Effector CD4-positive, alpha-beta T cell (primary cell): ENCODE results near the gene PTTG1IP.
A peak's percentile ranks its signal among the peaks of the same experiment; 100 is the strongest.
"Not testable (repeated sequence)": the region's sequence is repeated elsewhere in the genome, so short reads cannot be mapped to it uniquely, and the experiment has no call there.

ENCODE experiments used
- DNase-seq: peaks from one replicate; pipeline ENCODE4 v3.0.0-alpha.2; 2020
- total RNA-seq: gene quantifications from one replicate; lab custom pipeline; 2026; lab: John Stamatoyannopoulos, UW

The PTTG1IP gene, protein sequence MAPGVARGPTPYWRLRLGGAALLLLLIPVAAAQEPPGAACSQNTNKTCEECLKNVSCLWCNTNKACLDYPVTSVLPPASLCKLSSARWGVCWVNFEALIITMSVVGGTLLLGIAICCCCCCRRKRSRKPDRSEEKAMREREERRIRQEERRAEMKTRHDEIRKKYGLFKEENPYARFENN
- 91.2 reads per million, percentile 81 among the genes with 10 or more reads in this experiment for total RNA-seq

DNA sequence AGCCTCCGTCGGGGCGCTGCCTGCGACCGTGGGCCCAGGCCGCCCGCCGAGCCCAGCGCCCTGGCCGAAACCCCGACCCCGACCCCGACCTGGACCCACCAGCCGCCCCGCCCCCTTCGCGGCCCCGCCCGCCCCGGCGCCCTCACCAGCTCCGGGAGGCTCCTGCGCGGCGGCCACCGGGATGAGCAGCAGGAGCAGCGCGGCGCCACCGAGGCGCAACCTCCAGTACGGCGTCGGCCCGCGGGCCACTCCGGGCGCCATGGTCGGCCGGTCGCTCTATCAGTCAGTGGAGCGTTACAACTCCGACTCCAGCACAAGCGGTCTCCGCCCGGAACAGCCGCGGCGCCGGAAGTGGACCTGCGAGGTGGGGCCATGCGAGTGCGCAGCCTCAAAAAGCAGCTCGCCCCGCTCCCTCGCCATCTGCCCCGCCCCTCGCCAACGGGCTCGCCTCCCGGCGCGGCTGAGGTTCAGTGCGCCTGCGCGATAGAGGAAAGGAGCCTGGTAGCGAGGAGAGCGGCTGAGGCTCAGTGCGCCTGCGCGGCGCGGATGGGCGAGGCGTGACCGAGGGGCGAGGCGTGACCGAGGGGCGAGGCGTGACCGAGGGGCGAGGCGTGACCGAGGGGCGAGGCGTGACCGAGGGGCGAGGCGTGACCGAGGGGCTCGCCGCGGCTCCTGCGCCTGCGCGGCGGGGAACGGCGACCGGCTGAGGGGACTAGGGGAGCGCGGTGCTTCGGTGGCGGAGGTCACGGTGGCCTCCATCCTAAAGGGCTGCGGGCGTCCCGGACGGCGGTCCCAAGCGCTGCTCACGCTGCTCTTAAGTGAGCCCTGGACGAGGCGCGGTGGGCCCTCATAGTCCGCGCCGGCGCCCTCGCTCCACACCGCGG, at the start of gene PTTG1IP:
PTTG1IP (minus strand) TSS at position 335 of the 884 bp plus-strand sequence; CDS start at position 261, 74 bp downstream.
- peak; percentile 98 for DNase-seq

DNA sequence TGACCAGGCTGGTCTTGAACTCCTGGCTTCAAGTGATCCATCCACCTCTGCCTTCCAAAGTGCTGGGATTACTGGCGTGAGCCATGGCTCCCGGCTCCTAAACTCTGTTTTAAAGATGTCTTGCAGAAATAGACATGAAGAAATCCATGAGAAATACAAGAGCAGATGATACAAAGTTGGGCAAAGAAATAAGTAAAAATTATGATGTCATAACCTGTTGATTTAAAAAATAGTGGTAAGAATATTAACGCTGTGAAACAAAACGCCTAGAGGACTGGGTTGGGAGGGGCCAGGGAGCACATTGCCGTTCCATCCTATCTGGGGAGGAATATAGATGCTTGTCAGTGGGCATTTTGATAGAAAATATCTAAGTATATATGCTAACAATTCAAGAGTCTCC, 48.4 kb upstream of the PTTG1IP start:
- no peak for DNase-seq

DNA sequence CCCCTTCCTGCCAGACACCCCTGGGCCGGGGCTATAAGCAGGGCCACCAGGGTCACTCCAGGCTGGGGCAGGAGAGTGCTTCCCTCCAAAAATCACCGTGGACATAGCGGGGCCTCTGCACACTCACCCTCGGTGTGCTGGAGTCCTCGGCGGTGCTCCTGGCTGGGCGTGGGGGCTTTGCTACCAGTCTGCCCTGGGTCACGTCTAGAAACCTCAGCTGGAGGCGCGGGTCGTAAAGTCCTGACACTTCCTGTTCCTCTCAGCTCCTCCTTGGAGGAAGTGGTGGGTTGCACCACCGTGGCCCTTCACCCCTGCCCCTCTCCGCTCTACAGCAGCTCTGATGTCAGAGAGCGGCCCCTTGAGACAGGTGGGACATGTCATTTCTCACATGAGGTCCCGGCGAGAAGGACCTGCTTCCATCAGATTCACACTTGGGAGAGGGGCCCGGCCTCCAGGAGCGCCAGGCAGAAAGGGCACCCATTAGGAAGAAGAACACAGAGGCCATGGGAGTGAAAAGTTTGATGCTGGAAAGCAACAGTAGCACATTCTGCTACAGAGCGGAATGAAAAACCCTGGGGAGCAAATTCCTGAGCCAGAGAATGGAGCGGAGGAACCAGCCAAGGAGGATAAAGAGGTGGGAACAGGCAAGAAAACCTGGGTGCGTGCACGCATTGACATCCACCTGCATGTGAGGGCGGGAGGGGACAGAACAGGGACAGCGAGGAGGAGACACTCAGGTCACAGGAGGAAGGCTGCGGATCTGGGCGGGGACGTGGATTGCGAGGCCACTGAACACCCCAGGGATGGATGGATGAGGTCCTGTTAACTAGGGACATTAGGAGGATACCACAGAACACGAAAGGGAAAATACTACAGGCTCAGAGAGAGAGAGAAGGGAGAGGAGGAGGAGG, 47.5 kb upstream of the PTTG1IP start, which contains the start of gene ITGB2:
ITGB2 (minus strand) TSS at position 206 of the 911 bp plus-strand sequence. CDS start 10,117 bp downstream, outside the sequence.
- DNase-seq: peak; percentile 30

DNA sequence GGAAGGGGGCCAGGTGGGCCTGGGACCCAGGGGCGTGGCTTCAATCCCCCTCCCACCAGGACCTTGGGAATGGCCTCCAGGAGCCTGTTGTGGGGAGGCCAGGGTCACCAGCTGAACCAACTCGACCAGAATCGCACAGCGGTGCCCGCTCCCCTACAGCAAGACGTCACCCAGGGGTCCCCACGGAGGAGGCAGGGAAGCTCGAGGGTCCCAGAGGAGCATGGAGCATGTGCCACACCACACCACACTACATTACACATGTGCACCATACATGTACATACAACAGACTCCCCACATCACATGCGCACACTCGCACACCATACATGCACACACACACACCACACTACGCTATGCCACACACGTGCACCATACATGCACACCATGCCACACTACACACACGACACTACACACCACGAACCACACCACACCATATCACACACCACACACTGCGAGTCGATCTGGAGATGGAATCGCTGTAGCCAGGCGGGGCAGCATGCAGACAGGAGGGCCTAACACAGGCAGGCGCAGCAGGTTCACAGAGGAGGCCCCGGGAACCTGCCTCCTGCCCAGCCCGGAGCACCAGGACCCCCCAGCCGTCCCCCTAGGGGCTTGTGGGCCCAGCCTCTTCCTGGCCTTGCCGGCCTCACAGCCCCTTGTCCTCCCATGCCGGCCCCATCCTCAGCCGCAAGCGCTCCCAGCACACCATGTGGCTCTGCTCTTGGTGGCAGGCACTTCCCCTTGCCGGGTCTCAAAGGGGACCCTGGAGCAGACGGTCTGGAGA, 46.6 kb upstream of the PTTG1IP start:
- DNase-seq: no peak

DNA sequence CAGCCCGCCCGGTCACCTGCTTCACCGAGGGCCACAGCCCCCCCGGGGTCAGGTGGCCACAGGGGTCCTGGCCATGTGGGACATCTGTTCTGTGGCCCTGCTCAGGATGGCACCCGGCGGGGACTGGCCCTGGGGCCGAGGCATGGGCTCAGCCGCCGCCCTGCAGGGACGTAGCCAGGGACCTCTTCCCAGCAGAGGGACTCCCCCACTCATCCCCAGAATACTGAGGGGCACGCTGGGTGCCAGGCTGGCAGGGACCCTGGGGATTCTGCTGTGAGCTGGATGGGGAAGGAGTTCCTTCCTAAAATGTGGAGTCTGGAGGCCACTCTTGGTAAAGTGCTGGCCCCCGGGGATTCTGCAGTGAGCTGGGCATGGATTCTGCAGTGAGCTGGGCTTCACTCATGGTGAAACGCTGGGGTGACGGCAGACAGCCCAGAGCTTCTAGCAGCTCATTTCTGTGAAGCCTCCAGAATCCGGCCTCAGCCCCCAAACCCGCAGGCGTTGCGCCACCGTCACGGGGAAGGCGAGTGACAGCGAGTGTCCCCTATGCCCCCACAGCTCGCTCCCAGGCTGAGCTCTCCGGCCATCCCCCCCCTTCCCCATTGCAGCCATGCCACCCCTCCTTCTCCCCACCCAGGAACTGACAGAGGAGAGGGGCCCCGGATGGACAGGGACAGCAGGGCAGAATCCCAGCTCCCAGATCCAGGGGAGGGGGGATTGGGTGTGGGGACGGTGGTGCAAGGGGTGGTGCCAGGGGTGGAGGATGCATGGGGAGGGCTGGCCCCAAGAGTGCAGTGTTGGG, 45.8 kb upstream of the PTTG1IP start:
- no peak for DNase-seq

DNA sequence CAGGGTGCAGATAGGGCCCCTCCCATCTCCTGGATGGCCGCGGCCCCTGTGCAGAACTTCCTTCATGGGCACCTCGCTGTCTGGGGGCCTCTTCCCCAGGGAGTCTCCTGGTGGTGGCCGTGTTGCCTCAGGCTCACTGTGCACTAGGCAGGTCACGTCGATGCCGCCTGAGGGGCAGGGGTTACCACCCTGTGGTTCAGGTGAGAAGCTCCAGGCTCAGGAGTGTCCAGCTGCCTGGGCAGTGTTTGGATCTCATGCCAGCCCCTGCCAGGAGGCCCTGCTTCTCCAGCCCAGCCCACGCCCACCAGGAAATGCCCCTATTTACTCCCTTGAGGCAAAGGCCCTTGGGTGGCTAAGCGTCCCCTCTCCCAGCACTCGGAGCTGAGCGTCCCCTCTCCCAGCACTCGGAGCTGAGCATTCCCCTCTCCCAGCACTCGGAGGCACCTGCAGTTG, 45.1 kb upstream of the PTTG1IP start:
- DNase-seq: no peak

DNA sequence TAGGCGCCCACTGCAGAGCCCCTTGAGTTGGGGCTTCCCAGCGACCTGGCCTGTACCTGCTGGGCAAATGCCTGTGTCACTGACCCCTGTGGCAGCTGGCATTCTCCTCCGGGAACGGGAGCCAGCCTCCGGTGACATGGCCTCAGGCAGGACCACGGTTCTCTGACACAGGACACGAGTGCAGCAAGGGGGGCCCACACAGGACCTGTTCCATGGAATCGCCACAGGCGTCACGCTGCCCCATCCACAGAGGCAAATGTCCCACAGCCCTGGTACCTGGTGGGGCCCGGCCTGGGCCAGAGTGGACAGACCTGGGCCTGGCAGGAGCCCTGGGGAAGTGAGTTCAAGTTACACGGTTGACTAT, 44.6 kb upstream of the PTTG1IP start:
- no peak for DNase-seq

DNA sequence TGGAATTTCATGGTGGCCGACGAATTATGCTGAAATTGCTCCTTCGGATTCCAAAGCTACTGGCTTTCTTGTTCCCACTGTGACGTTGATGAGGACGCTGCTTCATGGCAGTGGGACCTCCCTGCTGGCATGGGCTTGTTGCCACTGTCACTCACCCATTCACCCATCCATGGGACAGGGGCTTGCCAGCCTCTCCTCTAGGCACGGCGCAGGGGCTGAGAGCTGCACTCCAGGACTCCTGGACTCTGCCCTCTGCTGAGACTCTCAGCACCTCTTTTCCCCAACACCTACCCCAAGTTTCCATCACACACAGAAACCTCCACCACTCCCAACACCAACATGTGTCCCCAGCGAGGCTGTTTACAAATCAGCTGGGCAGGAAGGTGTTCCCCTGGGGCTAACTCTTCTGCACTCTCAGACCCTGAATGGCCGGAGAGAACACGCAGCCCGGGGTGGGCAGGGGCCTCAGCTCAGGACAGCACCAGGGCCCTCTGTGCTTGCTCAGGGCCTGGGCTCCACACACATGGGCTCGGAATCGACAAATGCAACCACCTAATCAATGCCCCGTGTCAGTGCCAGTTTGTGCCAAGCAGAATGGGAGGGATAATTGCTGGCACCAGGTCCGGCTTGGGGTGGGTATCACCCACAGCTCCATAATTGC, 44.1 kb upstream of the PTTG1IP start:
- DNase-seq: no peak

DNA sequence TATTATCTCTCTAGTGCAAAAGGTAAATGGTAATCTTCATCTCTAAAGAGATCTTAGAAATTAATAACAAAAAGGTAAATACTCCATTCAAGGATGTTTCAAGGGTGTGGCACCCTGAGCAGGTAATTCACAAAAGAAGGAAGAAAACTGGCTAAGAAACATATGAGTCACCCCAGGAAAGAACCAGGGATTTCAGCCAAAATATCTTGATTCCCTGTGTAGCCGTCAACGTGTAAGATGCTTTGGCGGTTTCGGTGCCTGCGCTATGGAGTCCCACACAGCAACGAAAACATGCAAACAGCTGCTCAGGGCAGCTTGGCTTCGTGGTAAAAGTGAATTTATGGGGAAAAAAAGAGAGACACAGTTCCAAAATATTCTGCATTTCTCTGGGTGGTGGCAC, 43.5 kb upstream of the PTTG1IP start:
- no peak for DNase-seq

DNA sequence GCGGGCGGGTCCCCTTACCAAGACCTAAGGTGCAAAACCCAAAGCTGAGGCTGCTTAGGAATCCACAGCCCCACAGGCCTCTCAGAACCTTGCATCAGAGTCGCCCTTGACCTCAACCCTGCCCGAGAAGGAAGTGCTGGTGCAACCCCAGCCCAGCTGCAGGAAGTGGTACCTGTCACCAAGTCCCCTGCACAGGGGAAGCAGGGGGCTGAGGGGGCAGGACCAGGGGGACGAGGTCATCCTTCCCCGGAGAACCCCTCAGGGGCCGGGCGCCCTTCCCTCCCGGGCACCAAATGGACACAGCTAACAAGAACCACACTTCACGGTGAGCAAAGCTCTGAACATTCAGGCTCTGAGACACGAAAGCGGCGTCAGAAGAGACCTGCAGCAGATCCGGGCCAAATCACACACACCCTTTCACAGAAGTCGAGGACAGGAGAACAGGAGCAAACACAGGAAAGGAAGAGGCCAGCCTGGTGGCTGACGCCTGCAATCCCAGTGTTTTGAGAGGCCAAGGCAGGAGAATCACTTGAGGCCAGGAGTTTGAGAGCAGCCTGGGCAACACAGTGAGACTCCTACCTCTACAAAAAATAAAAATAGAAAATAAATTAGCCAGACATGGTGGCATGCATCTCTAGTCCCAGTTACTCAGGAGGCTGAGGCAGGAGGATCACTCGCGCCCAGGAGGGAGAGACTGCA, 40.8 kb upstream of the PTTG1IP start:
- peak; percentile 23 for DNase-seq

DNA sequence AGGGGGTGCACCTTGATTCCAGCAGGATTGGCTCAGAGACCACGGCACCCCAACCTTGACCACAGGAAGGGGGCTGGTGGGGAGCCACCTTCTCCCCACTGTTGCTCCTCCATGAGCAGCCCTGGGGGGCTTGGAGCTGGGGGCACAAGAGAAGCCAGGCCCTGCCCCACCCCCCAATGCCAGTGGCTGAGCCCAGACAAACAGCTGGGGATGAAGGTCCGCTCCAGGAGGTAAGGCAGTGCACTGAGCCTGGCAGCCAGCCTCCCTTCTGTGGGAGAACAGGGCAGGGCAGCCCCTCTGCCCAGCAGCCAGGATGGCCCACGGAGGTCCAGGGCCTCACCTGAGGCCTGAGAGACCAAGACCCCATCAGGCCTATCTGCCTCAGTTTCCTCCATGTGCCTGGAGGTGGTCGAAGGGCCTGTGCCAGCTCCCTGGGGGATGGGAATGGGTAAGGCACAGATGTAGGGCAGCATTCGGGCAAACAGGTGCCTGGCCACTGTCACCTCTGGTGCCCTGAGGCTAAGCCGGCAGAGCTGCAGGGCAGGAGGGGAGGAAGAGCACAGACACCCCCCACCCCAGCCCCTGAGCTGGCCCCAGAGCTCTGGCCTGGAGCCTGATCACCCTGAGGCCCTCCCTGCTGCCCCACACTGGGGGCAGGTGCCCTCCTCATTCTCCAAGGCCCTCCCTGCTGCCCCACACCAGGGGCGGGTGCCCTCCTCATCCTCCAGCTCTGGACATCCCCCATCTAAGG, 40.1 kb upstream of the PTTG1IP start:
- DNase-seq: no peak

DNA sequence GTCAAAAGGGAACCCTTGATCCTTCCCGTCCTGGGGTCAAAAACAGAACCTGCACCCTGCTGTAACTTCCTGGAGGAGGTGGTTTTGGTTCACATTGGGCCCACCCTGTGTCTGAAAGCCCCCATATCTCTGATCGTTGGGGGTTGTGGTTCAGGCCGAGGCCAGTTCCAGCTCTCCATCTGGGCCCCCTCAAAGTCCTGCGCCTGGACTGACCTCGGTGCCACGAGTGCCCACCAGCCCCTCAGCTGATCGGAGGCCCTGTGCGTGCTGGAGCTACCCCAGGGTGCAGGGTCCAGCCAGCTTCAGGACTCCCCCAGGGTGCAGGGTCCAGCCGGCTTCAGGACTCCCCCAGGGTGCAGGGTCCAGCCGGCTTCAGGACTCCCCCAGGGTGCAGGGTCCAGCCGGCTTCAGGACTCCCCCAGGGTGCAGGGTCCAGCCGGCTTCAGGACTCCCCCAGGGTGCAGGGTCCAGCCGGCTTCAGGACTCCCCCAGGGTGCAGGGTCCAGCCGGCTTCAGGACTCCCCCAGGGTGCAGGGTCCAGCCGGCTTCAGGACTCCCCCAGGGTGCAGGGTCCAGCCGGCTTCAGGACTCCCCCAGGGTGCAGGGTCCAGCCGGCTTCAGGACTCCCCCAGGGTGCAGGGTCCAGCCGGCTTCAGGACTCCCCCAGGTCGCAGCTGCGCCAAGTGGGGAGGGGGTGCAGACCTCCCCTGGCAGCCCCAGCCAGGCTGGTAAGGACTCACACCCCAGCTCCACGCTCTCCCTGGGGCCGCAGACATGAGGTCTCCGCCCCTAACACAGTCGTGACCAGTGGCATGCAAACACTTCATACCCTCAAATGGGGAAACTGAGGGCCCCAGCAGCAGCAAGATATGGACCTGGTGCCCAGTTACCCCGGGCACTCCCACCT, 39.3 kb upstream of the PTTG1IP start:
- not testable (repeated sequence) for DNase-seq

DNA sequence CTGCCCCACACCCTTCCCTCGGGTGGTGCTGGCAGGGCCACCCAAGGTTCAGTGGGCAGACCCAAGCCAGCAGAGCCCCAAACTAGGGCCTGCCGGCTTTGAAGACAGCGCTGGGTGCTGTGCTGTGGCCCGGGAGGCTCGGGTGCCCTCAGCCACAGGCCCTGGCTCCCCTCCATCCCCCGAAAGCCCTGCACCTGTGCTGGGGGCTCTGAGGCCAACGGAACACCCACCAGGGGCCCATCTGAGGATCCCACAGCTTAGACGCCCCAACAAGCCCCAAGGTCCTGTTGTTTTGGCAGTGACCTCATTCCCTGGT, 38.6 kb upstream of the PTTG1IP start:
- no peak for DNase-seq

DNA sequence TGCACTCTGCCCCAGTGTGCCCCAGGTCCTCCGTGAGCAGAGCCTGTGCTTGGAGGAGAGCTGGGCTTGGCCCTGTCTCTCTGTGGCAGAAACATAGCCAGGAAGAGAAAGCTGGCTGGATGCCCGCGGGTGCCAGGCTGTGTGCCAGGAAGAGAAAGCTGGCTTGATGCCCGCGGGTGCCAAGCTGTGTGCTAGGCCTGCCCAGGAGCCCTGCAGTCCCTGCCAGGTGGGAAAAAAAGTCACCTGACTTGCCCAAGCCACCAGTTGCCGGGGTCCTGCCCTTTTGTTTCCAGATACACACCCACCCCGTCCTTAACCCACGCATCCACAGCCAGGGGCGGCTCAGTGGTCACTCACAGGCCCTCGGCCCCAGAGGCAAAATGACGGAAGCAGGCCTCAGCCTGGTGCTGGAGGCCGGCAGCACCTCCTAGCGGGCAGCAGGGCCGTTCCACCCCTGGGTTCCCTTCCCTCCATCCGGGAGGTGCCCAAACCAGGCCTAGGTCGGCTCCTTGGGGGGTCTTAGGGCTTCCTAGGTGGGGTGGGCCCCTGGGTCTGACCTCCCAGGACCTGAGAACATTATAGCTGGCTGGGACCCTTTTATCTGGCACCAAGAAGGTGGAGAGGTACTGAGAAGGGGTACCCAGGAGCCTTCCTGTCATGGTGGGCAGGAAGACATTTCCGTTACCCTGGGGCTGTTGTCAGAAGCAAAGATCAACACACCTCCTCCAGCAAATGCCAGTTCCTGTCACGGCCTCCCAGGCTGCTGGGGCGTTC, 38.1 kb upstream of the PTTG1IP start:
- DNase-seq: peak; percentile 43

DNA sequence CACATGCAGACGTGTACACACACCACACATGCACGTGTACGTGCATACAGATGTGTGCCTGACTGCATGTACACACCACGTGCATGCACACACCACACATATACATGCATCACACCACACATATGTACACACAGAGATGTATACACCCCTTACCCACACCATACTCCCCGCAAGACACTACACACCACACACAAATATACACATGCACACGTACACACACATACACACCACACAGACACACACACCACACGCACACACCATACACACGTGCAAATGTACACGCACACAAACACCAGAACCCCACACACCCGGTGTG, 37.5 kb upstream of the PTTG1IP start:
- no peak for DNase-seq

DNA sequence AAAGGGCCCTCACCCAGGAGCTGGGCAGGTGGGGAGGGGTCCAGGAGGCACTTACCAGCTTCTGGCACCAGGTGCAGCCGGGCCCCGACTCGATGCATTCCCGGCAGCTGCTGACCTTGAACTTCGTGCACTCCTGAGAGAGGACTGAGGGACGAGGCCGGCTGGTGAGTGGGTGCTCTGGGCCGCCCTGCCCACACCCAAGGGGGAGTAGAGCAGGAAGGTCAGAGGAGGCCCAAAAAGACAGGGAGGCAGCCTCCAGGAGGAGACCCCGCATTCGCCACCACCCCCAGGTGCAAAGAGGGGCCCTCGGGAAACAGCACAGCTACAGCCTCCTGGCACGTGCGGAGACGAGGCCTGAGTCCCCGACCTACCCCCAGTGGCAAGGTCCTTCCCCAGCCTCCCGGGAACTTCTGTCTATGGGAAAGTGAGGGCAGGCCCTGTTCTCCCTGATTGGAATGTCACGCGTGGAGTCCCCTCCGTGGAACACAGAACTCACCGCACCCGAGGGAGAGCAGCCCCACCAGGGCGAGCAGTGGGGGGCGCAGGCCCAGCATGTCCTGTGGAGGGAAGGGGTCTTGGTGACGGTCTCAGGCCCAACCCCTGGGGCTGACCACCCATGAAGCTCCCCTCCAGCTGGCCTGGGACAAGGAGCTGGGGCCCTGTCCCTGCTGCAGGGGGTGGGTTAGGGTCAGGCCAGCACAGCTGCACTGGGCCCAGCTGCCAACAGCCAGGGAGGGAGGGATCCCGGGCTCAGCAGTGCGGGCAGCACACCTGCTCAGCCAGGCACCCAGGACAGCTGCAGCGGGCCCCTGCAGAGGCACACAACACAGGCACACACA, 37.0 kb upstream of the PTTG1IP start:
- no peak for DNase-seq

DNA sequence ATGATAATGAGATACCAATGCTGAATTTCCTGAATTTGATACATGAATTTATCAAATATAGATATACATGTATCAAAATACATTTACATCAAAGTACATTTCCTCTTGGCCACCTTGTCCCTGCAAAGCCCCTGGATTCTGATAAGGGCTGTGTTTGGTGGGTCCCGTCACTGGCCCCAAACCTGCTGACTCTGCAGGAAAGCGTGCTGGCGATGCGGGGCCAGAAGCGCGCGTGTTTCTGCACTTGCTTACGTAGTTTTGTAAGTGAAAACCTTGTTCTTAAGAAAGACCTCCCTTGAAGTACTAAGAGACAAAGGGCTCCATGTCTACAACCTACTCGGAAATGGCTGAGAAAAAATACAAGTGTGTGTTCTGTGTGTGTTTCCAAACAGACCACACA, 36.2 kb upstream of the PTTG1IP start:
- no peak for DNase-seq
